GM20431 (cell line): ENCODE measurements around the gene RPS24.
"Not testable (repeated sequence)": the region's sequence is repeated elsewhere in the genome, so short reads cannot be mapped to it uniquely, and the experiment has no call there.

Experiments used
- in situ Hi-C: fragments of 300-500 bp; cut with MseI, MboI; formaldehyde crosslinking; loops from one replicate; pipeline ENCODE4 v1.15.0; 2020; ENCODE audit warnings: low sequenced_read_pairs; ENCODE audit not compliant: unreplicated experiment

Gene RPS24

GRCh38 chr10:78033637-78034470 lies at the start of gene RPS24:
RPS24 (plus strand) TSS chr10:78033863; CDS start chr10:78033902, 39 bp downstream.
- in situ Hi-C loops, result no loop called here

GRCh38 chr10:77984986-77985385 lies 48.7 kb upstream of the RPS24 start:
- in situ Hi-C loops, result no loop called here

GRCh38 chr10:77987671-77988255 lies 45.9 kb upstream of the RPS24 start:
- in situ Hi-C loops, result no loop called here

DNA sequence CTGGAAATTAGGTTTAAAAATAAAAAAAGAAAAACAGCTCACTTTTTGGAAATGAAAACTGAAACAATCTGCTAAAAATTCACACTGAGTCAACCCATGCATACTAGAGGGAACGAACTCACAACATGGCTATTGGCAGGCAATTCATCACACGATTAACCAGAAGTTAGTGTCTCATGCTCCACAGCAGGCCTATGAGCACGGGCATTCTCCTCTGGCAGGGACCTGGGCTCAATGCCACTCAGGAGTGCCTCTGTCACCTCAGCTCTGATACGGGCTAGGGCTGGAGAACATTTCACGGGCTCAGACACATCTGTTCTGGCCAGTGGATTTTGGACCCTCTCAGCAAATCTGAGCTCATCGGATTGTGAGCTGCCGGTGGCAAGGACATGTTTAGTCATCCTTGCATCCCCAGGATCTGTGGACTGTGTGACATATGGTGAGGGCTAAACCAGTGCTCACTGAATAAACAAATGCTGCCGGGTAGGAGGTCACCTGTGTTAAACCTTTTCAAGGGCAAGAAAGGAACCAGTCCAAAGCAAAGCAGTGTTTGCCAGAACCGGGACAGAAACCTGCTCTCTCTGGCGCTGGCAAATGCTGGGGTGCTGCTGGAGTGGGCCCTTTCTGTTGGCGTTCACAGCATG lies 44.5 kb upstream of the RPS24 start:
- in situ Hi-C loops, result no loop called here

DNA sequence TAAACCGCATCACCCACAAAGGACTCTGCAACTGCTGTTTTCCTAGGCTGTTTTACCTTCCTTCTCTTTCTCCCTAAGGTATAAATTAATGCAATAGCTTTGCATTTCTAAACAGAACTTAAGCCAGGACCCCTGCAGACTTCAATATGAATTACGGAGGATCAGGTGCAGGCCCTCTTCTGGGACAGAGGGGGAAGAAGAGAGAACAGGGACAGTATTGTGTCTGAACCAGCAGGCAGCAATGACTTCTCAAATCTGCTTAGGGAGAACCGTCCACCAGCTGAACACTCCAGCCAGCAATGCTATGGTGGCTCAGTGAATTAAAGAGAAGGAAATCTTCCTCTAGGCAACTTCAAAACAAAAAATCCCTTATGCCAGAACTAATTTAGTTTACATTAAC lies 40.0 kb upstream of the RPS24 start:
- in situ Hi-C loops, result no loop called here

DNA sequence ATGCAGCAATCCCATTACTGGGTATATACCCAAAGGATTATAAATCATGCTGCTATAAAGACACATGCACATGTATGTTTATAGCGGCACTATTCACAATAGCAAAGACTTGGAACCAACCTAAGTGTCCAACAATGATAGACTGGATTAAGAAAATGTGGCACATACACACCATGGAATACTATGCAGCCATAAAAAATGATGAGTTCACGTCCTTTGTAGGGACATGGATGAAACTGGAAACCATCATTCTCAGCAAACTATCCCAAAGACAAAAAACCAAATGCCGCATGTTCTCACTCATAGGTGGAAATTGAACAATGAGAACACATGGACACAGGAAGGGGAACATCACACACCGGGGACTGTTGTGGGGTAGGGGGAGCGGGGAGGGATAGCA lies 34.9 kb upstream of the RPS24 start:
- in situ Hi-C loops, result not testable (repeated sequence)

- in situ Hi-C loops, result no loop called here
These were observed 33.5 kb upstream of the RPS24 start for GRCh38 chr10:78000206-78000605.

DNA sequence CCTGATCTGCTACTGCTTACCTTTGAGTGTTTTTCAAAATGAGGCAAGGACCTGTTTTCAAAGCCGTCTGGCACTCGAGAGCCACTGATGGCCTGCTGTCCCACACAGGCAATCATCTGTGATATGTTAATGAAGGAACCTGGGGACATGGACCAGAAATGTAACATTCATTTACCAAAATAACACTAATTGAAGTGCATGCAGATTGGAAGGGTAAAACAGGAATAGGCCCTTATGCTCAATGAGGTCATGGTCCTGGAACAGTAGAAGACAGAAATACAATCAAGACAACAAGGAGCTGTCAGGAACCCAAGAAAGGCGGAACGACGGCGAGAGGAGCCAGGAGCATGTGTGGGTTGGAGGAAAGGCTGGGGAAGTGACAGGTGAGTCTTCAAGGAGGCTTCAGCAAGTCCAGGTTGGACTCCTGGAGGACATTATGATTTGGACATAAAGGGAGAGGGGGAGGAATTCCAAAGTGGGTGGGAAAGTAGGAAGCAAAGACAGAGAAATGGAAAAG lies 32.6 kb upstream of the RPS24 start:
- in situ Hi-C loops, result no loop called here

DNA sequence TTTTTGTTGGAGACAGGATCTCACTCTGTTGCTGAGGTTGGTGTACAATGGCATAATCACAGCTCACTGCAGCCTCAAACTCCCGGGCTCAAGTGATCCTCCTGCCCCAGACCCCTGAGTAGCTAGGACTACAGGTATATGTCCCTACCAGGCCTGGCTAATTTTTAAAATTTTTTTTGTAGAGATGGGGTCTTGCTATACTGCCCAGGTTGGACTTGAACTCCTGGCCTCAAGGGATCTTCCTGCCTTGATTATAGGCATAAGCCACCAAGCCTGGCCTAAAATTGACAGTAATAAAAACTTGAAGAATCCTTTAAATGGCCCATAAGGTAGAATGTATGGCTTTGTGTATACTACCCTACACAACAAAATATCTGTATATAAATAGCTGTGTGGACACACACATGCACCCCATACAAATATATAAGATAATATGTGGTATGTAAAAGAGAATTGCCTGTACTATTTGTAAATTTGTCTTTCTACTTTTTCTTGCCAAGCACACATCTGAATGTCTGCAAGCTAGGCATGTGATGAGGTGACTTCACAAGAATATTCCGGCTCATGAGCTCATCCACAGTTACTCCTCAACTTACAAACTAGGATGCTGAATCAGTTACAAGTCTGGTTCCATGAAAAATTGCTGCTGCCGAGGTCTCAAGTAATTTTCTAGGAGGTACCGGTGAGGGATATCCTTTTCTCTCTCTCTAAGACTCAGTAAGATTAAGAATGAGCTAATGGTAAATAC lies 30.9 kb upstream of the RPS24 start:
- in situ Hi-C loops, result no loop called here

- in situ Hi-C loops, result no loop called here
These were observed 29.2 kb upstream of the RPS24 start for GRCh38 chr10:78004215-78005026.

- in situ Hi-C loops, result no loop called here
These were observed 26.5 kb upstream of the RPS24 start for GRCh38 chr10:78007172-78007571.

- in situ Hi-C loops, result no loop called here
These were observed 24.0 kb upstream of the RPS24 start for GRCh38 chr10:78009662-78010061.

- in situ Hi-C loops, result no loop called here
These were observed 23.4 kb upstream of the RPS24 start for GRCh38 chr10:78010278-78010677.

GRCh38 chr10:78011065-78011464 lies 22.6 kb upstream of the RPS24 start:
- in situ Hi-C loops, result no loop called here

- in situ Hi-C loops, result no loop called here
These were observed 20.1 kb upstream of the RPS24 start for GRCh38 chr10:78013564-78013963.

DNA sequence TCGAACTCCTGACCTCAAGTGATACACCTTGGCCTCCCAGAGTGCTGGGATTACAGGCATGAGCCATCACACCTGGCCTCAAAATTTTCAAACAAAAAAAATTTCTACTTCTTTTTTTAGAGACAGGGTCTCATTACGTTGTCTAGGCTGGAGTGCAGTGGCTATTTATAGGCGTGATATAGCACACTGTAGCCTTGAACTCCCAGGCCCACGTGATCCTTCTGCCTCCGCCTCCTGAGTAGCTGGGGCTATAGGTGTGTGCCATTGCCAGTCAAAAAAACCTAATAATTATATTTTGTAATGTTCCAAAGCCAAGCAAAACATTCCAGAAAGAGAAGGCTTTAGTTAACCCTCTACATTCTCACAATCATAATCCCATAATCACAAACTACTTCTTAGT lies 18.1 kb upstream of the RPS24 start:
- in situ Hi-C loops, result no loop called here

- in situ Hi-C loops, result no loop called here
These were observed 15.8 kb upstream of the RPS24 start for GRCh38 chr10:78017856-78018255.

GRCh38 chr10:78019264-78019663 lies 14.4 kb upstream of the RPS24 start:
- in situ Hi-C loops, result no loop called here

- in situ Hi-C loops, result no loop called here
These were observed 12.5 kb upstream of the RPS24 start for GRCh38 chr10:78021201-78021600.

GRCh38 chr10:78023741-78024140 lies 9.9 kb upstream of the RPS24 start:
- in situ Hi-C loops, result no loop called here
